ENCODE measurements around the gene PPP2CA. TPM values are rescaled to one million over a fixed set of nuclear protein-coding genes. Genes with fewer than 3 reads are reported as not detected.

The PPP2CA gene
- total RNA-seq = 79.9 and 161 TPM in 2 replicates

GRCh38 chr5:134225780-134226440 lies at the start of gene PPP2CA:
PPP2CA (minus strand) TSS chr5:134226073; CDS start chr5:134225861, 212 bp downstream.

GRCh38 chr5:134176511-134177368 lies 49.1 kb downstream of the PPP2CA start, which contains the start of gene SKP1:
SKP1 (minus strand) TSS chr5:134176950; CDS start chr5:134174022, 2,928 bp downstream.

Other genes with a start within 250 kb of the PPP2CA start
- 453 and 529 TPM in 2 replicates for gene VDAC1, start 221.1 kb downstream of the PPP2CA start, total RNA-seq
- gene TCF7, start 111.4 kb downstream of the PPP2CA start, total RNA-seq = 0.15 and 0.65 TPM in 2 replicates
- 142 and 259 TPM in 2 replicates for gene SKP1, start 49.1 kb downstream of the PPP2CA start, total RNA-seq
- gene CDKL3, start 141.1 kb upstream of the PPP2CA start, total RNA-seq = 0.15 and 0.32 TPM in 2 replicates
- 33.1 and 37.8 TPM in 2 replicates for gene UBE2B, start 145.5 kb upstream of the PPP2CA start, total RNA-seq
- 44.2 and 51.4 TPM in 2 replicates for gene CDKN2AIPNL, start 185.8 kb upstream of the PPP2CA start, total RNA-seq